Dermis blood vessel endothelial cell (primary cell): Measurements from ENCODE around the gene PRPS1. TPM values are rescaled to one million over a fixed set of nuclear protein-coding genes. Genes with fewer than 3 reads are reported as not detected.
"Not testable (repeated sequence)": the region's sequence is repeated elsewhere in the genome, so short reads cannot be mapped to it uniquely, and the experiment has no call there.

ENCODE experiments used
- DNase-seq: peaks from one replicate; pipeline ENCODE4 v3.0.0; 2010
- total RNA-seq: library from RNA; depleted of rRNA; stranded (reverse); fragments of >200 nt; gene quantifications from 2 replicates; pipeline ENCODE4 v1.2.3, GENCODE V29; 2014

The PRPS1 gene
- total RNA-seq, 1 donor from 2014 or later: 25.7 TPM

- no peak for DNase-seq
Observed at GRCh38 chrX:107630031-107630689, 1.9 kb downstream of the PRPS1 start.

GRCh38 chrX:107632346-107632745 lies 4.0 kb downstream of the PRPS1 start:
- no peak for DNase-seq

DNA sequence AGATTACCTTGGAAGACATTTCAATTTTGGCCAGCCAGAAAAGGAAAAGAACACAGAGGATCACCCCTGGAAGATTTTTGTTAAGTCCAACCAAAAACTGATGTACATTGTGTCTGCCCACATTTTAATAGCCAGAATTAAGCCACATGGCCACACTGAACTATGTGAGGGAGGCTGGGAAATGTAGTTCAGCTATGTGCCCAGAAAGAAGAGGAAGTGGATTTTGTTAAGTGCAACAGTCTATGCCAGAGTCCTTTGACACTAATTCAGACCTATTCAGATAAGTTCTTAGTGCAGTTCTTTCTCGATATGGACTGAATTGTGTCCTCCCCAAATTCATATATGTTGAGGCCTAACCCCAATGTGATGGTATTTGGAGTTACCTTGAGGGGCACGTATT lies 18.4 kb downstream of the PRPS1 start:
- DNase-seq: no peak

- no peak for DNase-seq
Observed at GRCh38 chrX:107648332-107648731, 20.0 kb downstream of the PRPS1 start.

- DNase-seq: no peak
Observed at GRCh38 chrX:107654566-107654871, 26.2 kb downstream of the PRPS1 start.

GRCh38 chrX:107654872-107655761 lies 26.8 kb downstream of the PRPS1 start:
- DNase-seq: peak; percentile 74

DNA sequence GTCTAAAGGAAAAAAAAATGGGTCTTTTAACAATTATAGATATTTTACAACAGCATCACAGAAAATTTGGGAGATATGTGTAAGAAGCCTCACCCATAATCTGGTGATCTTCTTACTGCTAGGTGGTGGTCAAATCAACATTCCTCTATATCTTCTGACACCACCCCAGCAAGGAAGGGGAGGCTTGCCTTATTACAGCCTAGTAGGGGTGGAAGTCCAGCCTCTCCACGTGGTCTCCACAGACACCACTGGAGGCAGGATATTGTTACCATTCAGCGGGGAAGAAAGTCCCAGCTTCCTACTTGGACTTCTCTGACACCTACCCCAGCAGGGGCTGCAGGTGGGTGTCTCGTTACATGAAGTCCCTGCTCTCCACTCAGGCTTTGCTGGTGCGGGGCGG lies 28.7 kb downstream of the PRPS1 start:
- no peak for DNase-seq

DNA sequence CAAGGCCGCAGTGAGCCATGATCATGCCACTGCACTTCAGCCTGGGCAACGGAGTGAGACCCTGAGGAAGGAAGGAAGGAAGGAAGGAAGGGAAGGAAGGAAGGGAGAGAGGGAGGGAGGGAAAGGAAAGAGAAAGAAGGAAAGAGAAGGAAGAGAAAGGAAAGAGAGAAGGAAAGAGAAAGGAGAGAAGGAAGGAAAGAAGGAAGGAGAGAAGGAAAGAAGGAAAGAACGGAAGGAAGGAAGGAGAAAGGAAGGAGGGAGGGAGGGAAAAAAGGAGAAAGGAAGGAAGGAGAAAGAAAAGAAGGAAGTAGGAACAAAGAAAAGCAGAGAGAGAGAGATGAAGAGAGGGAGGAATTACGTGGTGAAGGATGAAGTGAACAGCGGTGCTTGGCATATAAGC lies 30.4 kb downstream of the PRPS1 start:
- DNase-seq: no peak

DNA sequence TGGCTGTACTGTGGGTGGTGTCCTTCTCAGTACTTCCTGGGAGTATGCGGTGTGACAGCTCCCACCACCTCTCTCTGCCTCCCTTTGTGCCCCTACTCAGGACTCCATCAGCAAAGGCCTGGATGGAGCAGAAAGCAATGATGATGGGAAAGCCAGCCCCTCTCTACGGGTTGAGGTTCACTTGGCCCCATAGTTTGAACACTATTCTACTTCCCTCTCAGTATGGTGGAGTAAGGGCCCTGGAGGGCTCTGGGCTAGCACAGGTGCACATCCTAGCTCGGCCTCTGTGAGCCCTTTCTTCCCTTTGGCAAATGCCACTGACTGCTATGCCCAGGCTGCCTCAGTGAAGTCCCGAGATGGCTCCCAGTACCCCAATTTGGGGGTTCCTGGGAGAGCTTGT lies 31.0 kb downstream of the PRPS1 start:
- DNase-seq: no peak

DNA sequence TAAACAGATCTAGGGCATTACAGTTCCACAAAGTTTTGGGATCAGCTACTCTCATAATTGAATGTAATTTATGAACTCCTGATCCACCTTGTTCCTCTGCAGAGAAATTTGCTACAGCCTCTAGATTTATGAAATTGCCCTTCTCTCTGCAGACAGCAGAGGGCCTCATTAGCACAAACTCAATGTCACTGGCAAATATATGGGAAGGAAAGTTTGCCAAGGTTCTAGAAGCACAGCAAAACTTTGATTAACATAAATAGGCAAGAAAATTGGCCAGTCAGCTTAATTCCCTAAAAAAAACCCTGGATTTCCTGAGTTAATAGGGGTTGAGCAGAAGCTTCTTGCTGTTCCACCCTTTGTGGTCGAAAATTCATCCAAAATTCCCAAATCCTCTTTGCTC lies 31.5 kb downstream of the PRPS1 start:
- DNase-seq: peak; percentile 67

GRCh38 chrX:107662145-107662544 lies 33.8 kb downstream of the PRPS1 start:
- DNase-seq: no peak

GRCh38 chrX:107662824-107663223 lies 34.5 kb downstream of the PRPS1 start:
- no peak for DNase-seq

- DNase-seq: no peak
Observed at GRCh38 chrX:107666931-107667330, 38.6 kb downstream of the PRPS1 start.

DNA sequence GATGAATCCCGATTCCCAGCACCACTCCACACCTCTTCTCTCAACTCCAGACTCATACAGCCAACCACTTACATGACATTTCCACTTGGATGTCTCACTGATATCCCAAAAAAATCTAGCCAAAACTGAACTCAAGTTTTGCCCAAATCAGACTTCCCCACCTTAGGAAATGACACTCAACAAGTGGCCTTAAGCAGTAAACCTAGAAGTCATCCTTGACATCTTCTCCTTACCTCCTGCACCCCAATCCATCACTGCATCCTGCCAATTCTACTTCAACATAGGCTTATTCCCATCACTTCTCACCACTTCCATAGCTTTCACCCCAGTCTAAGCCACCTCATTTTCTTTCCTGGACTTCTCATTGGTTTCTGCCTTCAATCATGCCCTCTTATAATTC lies 39.1 kb downstream of the PRPS1 start:
- no peak for DNase-seq

GRCh38 chrX:107668710-107669109 lies 40.4 kb downstream of the PRPS1 start:
- DNase-seq: not testable (repeated sequence)

- no peak for DNase-seq
Observed at GRCh38 chrX:107669261-107669660, 41.0 kb downstream of the PRPS1 start.

DNA sequence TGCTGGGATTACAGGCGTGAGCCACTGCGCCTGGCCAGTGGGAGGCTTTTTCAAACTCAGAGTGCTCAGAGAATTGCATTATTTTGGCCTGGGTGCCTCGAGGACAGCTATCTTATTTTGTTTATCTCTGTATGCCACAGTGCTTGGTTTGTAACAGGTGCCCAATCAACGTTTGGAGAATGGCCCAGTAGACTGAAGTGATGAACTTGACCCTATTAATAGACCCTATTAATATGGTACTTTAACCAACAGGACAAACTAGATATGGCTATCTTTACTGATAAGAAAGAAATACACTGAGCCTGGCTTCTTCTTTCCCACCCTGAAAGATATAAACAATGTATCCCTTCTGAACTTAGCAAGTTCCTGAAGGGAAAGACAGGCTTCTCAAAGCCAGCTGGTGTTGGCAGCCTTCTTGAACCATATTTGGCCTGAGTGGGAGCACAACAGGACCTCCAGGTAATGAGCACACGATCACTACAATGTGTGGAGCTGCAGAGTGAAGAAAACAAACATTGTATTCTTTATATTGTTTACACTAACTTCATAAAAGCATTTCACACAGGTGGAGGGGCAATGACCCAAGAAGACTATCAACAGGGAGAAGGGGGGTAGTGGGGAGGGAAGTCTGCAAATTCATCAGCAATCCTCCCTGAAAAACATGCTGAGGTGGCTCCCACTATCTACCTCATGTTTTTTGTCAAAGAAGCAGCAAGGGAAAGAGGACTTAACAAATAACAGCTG lies 41.7 kb downstream of the PRPS1 start:
- no peak for DNase-seq

DNA sequence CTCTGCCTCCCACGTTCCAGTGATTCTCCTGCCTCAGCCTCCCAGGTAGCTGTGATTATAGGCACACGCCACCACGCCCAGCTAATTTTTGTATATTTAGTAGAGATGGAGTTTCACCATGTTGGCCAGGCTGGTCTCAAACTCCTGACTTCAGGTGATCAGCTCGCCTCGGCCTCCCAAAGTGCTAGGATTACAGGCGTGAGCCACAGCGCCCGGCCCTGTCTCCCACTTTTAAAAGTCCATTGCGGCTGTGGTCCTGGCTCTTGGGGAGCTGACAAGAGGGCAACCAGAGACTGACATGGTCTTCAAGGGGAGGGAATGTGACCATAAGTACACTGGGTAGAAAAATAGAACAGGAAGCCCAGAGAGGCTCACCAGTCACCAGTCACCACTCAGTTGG lies 42.9 kb downstream of the PRPS1 start:
- DNase-seq: not testable (repeated sequence)

GRCh38 chrX:107672955-107673378 lies 44.7 kb downstream of the PRPS1 start:
- DNase-seq: peak; percentile 79

- no peak for DNase-seq
Observed at GRCh38 chrX:107673431-107673830, 45.1 kb downstream of the PRPS1 start.

- DNase-seq: peak; percentile 50
Observed at GRCh38 chrX:107673933-107674479, 45.7 kb downstream of the PRPS1 start.

GRCh38 chrX:107674480-107675364 lies 46.4 kb downstream of the PRPS1 start:
- DNase-seq: no peak
